GM12878 (cell line): ENCODE measurements around the gene LEF1. TPM values are rescaled to one million over a fixed set of nuclear protein-coding genes. Genes with fewer than 3 reads are reported as not detected.

Experiments used
- ATAC-seq: fragments of 200-7000 bp; cut with Tn5 transposase; 3 replicates; pipeline ENCODE4 v1.9.1; 2020; ENCODE audit warnings: mild to moderate bottlenecking, moderate library complexity
- BruUV-seq: library from RNA; stranded (reverse); fragments of 400-500 nt; replicated peaks from 2 replicates; lab custom pipeline; 2021; lab: Mats Ljungman, UMichigan
- CTCF ChIA-PET: fragments of 300-600 bp; sonication (Branson Sonifier 250); formaldehyde crosslinking; extraction: SDS; loops from one replicate; lab custom pipeline; 2021; ENCODE audit warnings: inconsistent platforms; lab: Yijun Ruan, JAX
- POLR2A ChIA-PET: fragments of 350-600 bp; formaldehyde crosslinking; extraction: SDS; loops from one replicate; lab custom pipeline; 2021; ENCODE audit warnings: inconsistent platforms; lab: Charles Lee
- RAD21 ChIA-PET: fragments of 300-600 bp; sonication (Branson Sonifier 250); formaldehyde crosslinking; loops from one replicate; lab custom pipeline; 2023; ENCODE audit warnings: antibody characterized with exemption; ENCODE audit not compliant: unreplicated experiment; lab: Charles Lee
- SMC1A ChIA-PET: fragments of 300-600 bp; sonication (Branson Sonifier 250); formaldehyde crosslinking; loops from one replicate; lab custom pipeline; 2023; ENCODE audit not compliant: unreplicated experiment, uncharacterized antibody; lab: Charles Lee
- DNase-seq: peaks from one replicate; pipeline ENCODE4 v3.0.0-alpha.2; 2011; ENCODE audit warnings: low read depth, low spot score
- FAIRE-seq: peaks from 3 replicates; lab custom pipeline; 2011; peaks lifted over from hg19 to GRCh38; lab: Jason Lieb, UNC
- H2AFZ ChIP-seq: 2 replicates; pipeline ENCODE4 v1.6.0; 2011; ENCODE audit warnings: low read depth, low read length, control low read depth; ENCODE audit not compliant: control insufficient read depth
- H3K27ac ChIP-seq: 2 replicates; pipeline ENCODE4 v1.5.1; 2011; ENCODE audit warnings: control low read depth; ENCODE audit not compliant: control insufficient read depth, insufficient read depth
- H3K27me3 ChIP-seq, 2 experiments: replicated peaks in 1 of 2; 2 replicates each; pipeline versions ENCODE4 v1.6.0 to v1.6.1; 2011; ENCODE audit warnings: low read length in 1 of 2; ENCODE audit not compliant: control insufficient read depth in 2 of 2, insufficient read depth in 2 of 2
- H3K36me3 ChIP-seq, 2 experiments: 2 replicates each; pipeline ENCODE4 v1.5.1; 2011; ENCODE audit warnings: low read length in 1 of 2; ENCODE audit not compliant: control insufficient read depth in 2 of 2, insufficient read depth in 2 of 2
- H3K4me1 ChIP-seq: 2 replicates; pipeline ENCODE4 v1.6.1; 2011; ENCODE audit warnings: mild to moderate bottlenecking, low read length, moderate library complexity, mixed read lengths; ENCODE audit not compliant: control insufficient read depth, insufficient read depth
- H3K4me2 ChIP-seq: 2 replicates; pipeline ENCODE4 v1.6.0; 2011; ENCODE audit warnings: control low read depth; ENCODE audit not compliant: control insufficient read depth, insufficient read depth
- H3K4me3 ChIP-seq: fragments of 200-600 bp; sonication (generic); 2 replicates; pipeline ENCODE4 v1.5.1; 2016
- H3K79me2 ChIP-seq: 2 replicates; pipeline ENCODE4 v1.6.0; 2011; ENCODE audit warnings: low read length; ENCODE audit not compliant: control insufficient read depth, insufficient read depth
- H3K9ac ChIP-seq: 2 replicates; pipeline ENCODE4 v1.8.0; 2011; ENCODE audit warnings: low read length, control low read depth, mixed read lengths; ENCODE audit not compliant: control insufficient read depth, insufficient read depth
- H3K9me3 ChIP-seq: replicated peaks from 3 replicates; pipeline ENCODE4 v1.5.1; 2011; ENCODE audit warnings: mild to moderate bottlenecking, low read length; ENCODE audit not compliant: control insufficient read depth, insufficient read depth
- H4K20me1 ChIP-seq: 2 replicates; pipeline ENCODE4 v1.6.0; 2011; ENCODE audit not compliant: control insufficient read depth, insufficient read depth
- ATF2 ChIP-seq: IDR thresholded peaks from 2 replicates; pipeline ENCODE4 v1.6.1; 2012; ENCODE audit warnings: low read length, inconsistent platforms
- ELK1 ChIP-seq: IDR thresholded peaks from 2 replicates; pipeline ENCODE4 v1.6.1; 2012; ENCODE audit warnings: low read depth, low read length, improper control_type of control experiment
- POLR2A ChIP-seq: IDR thresholded peaks from 2 replicates; pipeline ENCODE4 v1.6.1; 2011; ENCODE audit warnings: low read depth, mild to moderate bottlenecking, low read length
- SRF ChIP-seq, 2 experiments: IDR thresholded peaks; 2 replicates each; pipeline ENCODE4 v1.6.1; 2011; ENCODE audit warnings: low read depth in 2 of 2, low read length in 2 of 2, mild to moderate bottlenecking in 1 of 2, moderate library complexity in 1 of 2
- WGBS: methylation state at CpG from one replicate; pipeline ENCODE4 v1.1.6; 2016; ENCODE audit warnings: low lambda C conversion rate; ENCODE audit not compliant: insufficient replicate concordance, insufficient coverage; ENCODE audit errors: missing lambda C conversion rate; 5-methylcytosine and 5-hydroxymethylcytosine counted together
- in situ Hi-C: fragments of 300-500 bp; cut with MboI; formaldehyde crosslinking; loops from 9 replicates; pipeline ENCODE4 v1.14.3; 2018; ENCODE audit warnings: mixed read lengths
- intact Hi-C: fragments of 100-400 bp; cut with micrococcal nuclease; formaldehyde crosslinking; loops from one replicate; pipeline ENCODE4 v1.14.2; 2022; ENCODE audit not compliant: unreplicated experiment
- polyA plus RNA-seq, 11 experiments: library from polyadenylated mRNA; depleted of rRNA in 4 of 11; unstranded in 6 of 11; stranded (reverse) in 5 of 11; fragments of >200 nt; fragmentation: Nextera tagmentation in 4 of 11; fragmentation: Illumina TruSeq in 1 of 11; extraction: Ambion mirVana in 4 of 11; extraction: Trizol in 1 of 11; gene quantifications; 1 replicate in 1 of 11; 2 replicates in 10 of 11; pipeline versions ENCODE4 v1.2.1 to v1.2.3, GENCODE V29; 2011 to 2016; ENCODE audit warnings: inconsistent platforms in 2 of 11, missing spikeins in 2 of 11, low read depth in 1 of 11
- total RNA-seq, 4 experiments: library from RNA; depleted of rRNA in 3 of 4; stranded (reverse); fragments of >200 nt in 3 of 4; fragmentation: Illumina TruSeq in 1 of 4; extraction: Trizol in 1 of 4; gene quantifications; 2 replicates each; pipeline versions ENCODE4 v1.2.1 to v1.2.3, GENCODE V29; 2013 to 2021

LEF1 gene
- total and polyA plus RNA-seq, 10 of the 15 experiments (the other 5 are each of a cell fraction or from before 2014, with no cell fraction given) = 10.2 to 38.1 (median 19.5) TPM

GRCh38 chr4:108044951-108045686, 123.6 kb downstream of the LEF1 start (continued):
- no peak for TF ChIP-seq ATF2
- TF ChIP-seq ELK1 = no peak
- no peak for TF ChIP-seq POLR2A

- DNase-seq (no peak), ATAC-seq (peak; percentile 33; the same call in 2 of the 3 replicates)
- ChIA-PET SMC1A (interaction anchor here (0.8 to 1.8 kb wide), 5 partner anchors 9 to 529 kb away, joined by 3 to 5 read pairs (median 3); no protein-coding TSS in a partner anchor), POLR2A (interaction anchor here (0.7 kb wide), 1 partner anchor 247 kb away, joined by 3 read pairs; no protein-coding TSS in a partner anchor)
- Histone ChIP-seq H3K79me2 (no peaks in the 10 kb centered on the region), H3K9ac (no peak overlapping the region), H2AFZ (no peak overlapping the region), H4K20me1 (no peaks in the 10 kb centered on the region), H3K36me3 (no peaks in the 10 kb centered on the region)
- in situ Hi-C loops = no loop called here
- BruUV-seq = no TSS peak
- TF ChIP-seq SRF (IDR thresholded peaks at IDR 0.05; ENCODE audit: low read depth in 2 of 2, low read length in 2 of 2) = no peak
- TF ChIP-seq, all 136 proteins: peak for 0
- H3K27ac ChIP-seq = no peak overlapping the region
- H3K4me2 ChIP-seq = no peak overlapping the region
- H3K4me3 ChIP-seq = no peak overlapping the region
- intact Hi-C loops = no loop called here
- H3K27me3 ChIP-seq = no peaks in the 10 kb centered on the region
- ChIA-PET CTCF (interaction anchor here (0.7 to 2.0 kb wide), 8 partner anchors 10 to 529 kb away, joined by 3 to 6 read pairs (median 4); no protein-coding TSS in a partner anchor), RAD21 (no interaction called here)
- FAIRE-seq = no peak
- WGBS = 98% methylated on average over 5 of the region's 5 CpGs
- no peaks in the 10 kb centered on the region for H3K9me3 ChIP-seq
- no peaks in the 10 kb centered on the region for H3K4me1 ChIP-seq
These were observed 125.2 kb downstream of the LEF1 start for GRCh38 chr4:108043526-108043925.
